ENCODE results near the gene TBKBP1. TPM values are rescaled to one million over a fixed set of nuclear protein-coding genes. Genes with fewer than 3 reads are reported as not detected.

Gene TBKBP1
- total RNA-seq, 2 donors from 2014 or later = 8.0 to 13.2 TPM

DNA sequence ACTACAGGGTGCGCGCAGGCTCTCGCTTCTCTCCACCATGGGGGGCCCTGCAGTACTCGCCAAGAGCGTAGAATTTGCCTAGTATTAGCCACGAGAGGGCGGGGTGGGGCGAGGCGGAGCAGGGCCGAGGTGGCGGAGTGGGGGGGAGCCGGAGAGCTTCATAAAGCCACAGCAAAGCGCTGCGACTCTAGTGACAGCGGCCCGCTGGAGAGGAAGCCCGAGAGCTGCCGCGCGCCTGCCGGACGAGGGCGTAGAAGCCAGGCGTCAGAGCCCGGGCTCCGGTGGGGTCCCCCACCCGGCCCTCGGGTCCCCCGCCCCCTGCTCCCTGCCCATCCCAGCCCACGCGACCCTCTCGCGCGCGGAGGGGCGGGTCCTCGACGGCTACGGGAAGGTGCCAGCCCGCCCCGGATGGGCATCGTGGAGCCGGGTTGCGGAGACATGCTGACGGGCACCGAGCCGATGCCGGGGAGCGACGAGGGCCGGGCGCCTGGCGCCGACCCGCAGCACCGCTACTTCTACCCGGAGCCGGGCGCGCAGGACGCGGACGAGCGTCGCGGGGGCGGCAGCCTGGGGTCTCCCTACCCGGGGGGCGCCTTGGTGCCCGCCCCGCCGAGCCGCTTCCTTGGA is 39.2 kb downstream of the TBKBP1 start, which contains the start of gene TBX21:
Gene TBX21 (plus strand): TSS at position 190 of the 627 bp plus-strand sequence. CDS start 219 bp downstream, at position 409.
- WGBS, 2 donors = 1% methylated on average over 69 of the region's 73 CpGs; no CpG with 5 or more reads in 1 of the 2 donors
- ATAC-seq = peak; percentile 68
- Histone ChIP-seq H3K4me3 (no peak within 1 kb of the TSS), H3K36me3 (replicated peaks in 1 of 2; ENCODE audit: insufficient read depth in 1 of 2, low read depth in 2 of 2) (no peaks in the 10 kb centered on the region), H3K9me3 (no peaks in the 10 kb centered on the region), H3K27ac (no peak within 1 kb of the TSS), H3K4me1 (peaks cover 13% of the 10 kb centered on the region), H3K27me3 (peaks cover 0 to 24% of the 10 kb centered on the region in 2 donors)
- DNase-seq = peak; percentile 57 to 78 (median 69)
- intact Hi-C loops (cut with DNase I) = no loop called here
- TF ChIP-seq, protein P1, sequence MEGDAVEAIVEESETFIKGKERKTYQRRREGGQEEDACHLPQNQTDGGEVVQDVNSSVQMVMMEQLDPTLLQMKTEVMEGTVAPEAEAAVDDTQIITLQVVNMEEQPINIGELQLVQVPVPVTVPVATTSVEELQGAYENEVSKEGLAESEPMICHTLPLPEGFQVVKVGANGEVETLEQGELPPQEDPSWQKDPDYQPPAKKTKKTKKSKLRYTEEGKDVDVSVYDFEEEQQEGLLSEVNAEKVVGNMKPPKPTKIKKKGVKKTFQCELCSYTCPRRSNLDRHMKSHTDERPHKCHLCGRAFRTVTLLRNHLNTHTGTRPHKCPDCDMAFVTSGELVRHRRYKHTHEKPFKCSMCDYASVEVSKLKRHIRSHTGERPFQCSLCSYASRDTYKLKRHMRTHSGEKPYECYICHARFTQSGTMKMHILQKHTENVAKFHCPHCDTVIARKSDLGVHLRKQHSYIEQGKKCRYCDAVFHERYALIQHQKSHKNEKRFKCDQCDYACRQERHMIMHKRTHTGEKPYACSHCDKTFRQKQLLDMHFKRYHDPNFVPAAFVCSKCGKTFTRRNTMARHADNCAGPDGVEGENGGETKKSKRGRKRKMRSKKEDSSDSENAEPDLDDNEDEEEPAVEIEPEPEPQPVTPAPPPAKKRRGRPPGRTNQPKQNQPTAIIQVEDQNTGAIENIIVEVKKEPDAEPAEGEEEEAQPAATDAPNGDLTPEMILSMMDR (IDR thresholded peaks at IDR 0.05) = peak in 2 of 7 experiments; percentile 25 to 26
- peak in 2 of 3 donors; percentile 26 to 30 for TF ChIP-seq POLR2A (IDR thresholded peaks at IDR 0.05)

DNA sequence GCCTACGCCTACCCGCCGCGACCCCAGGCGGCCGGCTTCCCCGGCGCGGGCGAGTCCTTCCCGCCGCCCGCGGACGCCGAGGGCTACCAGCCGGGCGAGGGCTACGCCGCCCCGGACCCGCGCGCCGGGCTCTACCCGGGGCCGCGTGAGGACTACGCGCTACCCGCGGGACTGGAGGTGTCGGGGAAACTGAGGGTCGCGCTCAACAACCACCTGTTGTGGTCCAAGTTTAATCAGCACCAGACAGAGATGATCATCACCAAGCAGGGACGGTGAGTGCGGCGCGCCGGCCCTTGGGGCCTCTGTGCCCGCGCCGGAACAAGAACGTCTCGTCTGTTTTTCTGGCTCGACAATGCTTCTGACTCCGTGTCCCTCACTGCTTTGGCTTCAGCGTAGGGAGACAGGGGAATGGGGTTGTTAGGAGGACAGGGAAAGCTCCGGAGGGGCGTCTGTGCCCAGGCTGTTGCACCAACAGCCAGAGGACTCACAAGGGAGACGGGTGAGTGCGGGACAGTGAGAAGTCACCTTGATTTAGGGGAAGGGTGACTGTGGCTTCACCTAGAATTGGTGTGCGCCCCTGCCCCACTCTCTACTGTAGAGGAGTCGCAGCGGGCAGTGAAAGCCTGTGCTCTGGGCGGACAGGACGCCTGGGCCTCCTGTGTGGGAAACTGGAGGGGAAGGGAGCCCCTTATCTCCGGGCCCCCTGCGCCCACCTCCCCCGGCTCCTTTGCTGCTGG is 39.9 kb downstream of the TBKBP1 start:
- intact Hi-C loops (cut with DNase I) = no loop called here
- Histone ChIP-seq H3K9me3 (no peaks in the 10 kb centered on the region), H3K4me3 (no peak overlapping the region), H3K27me3 (peaks cover 0 to 24% of the 10 kb centered on the region in 2 donors), H3K27ac (no peak overlapping the region), H3K36me3 (replicated peaks in 1 of 2; ENCODE audit: insufficient read depth in 1 of 2, low read depth in 2 of 2) (no peaks in the 10 kb centered on the region), H3K4me1 (peaks cover 13% of the 10 kb centered on the region)
- ATAC-seq (peak; percentile 41), DNase-seq (no peak)
- TF ChIP-seq POLR2A (IDR thresholded peaks at IDR 0.05) = no peak
- TF ChIP-seq, protein P1 (IDR thresholded peaks at IDR 0.05) = no peak
- WGBS, 2 donors = 13 to 24% methylated on average over 23 to 41 of the region's 60 CpGs

DNA sequence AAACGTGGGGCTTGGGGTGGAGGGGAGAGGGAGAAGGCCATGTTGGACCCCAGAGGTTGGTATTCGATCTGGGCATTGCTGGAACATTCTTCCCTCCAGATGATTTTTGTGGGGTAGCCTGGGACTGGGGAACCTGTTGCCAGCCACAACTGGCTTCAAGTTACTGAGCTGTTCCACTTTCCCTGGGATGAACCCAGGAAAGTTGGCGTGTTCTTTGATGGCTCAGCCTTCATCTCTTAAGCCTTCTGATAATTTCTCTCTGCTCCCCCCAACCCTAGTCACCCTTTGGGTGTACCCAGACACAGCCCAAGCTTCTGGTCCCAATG is 41.1 kb downstream of the TBKBP1 start:
- no peaks in the 10 kb centered on the region for H3K36me3 ChIP-seq (replicated peaks in 1 of 2; ENCODE audit: insufficient read depth in 1 of 2, low read depth in 2 of 2)
- H3K9me3 ChIP-seq = no peaks in the 10 kb centered on the region
- ATAC-seq = no peak
- no peak overlapping the region for H3K4me3 ChIP-seq
- no peak for TF ChIP-seq POLR2A (IDR thresholded peaks at IDR 0.05)
- TF ChIP-seq, protein P1 (IDR thresholded peaks at IDR 0.05) = no peak
- 57 to 83% methylated on average over 1 to 3 of the region's 3 CpGs for WGBS, 2 donors
- no peak overlapping the region for H3K27ac ChIP-seq
- H3K4me1 ChIP-seq = peaks cover 13% of the 10 kb centered on the region
- intact Hi-C loops (cut with DNase I) = no loop called here
- DNase-seq = no peak
- peaks cover 0 to 24% of the 10 kb centered on the region in 2 donors for H3K27me3 ChIP-seq

DNA sequence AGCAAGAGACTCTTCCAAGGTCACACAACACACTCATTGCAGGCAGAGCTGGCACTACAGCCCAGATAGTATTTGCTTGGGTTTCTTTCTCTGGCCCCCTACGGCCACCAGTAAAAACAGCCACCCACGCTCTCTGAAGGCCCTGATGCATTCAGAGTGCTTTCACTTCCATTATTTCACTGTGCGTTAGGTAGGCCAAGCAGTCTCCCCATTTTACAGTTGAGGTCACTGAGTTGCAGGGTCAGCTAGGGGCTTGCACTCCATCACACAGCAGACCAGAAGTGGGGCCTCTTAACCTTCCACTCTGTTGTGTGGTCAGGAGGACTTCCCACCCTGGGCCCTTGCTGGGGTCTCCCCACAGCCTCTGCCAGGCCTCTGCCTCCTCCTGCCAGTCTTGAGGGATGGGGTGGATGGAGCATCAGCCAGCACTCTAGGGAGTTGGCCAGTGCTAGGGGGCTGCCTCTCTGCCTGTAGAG is 41.6 kb downstream of the TBKBP1 start:
- Histone ChIP-seq H3K4me1 (peaks cover 13% of the 10 kb centered on the region), H3K9me3 (no peaks in the 10 kb centered on the region), H3K4me3 (no peak overlapping the region), H3K27me3 (peaks cover 0 to 24% of the 10 kb centered on the region in 2 donors), H3K36me3 (replicated peaks in 1 of 2; ENCODE audit: insufficient read depth in 1 of 2, low read depth in 2 of 2) (no peaks in the 10 kb centered on the region), H3K27ac (no peak overlapping the region)
- intact Hi-C loops (cut with DNase I) = no loop called here
- DNase-seq (no peak), ATAC-seq (no peak)
- WGBS, 2 donors = 76 to 88% methylated on average over 3 of the region's 3 CpGs
- TF ChIP-seq, protein P1 (IDR thresholded peaks at IDR 0.05) = no peak
- TF ChIP-seq POLR2A (IDR thresholded peaks at IDR 0.05) = no peak

Measured in body of pancreas (tissue), 4 donors.